Activated CD4-positive, alpha-beta T cell treated with anti-CD3 and anti-CD28 coated beads, Interleukin-2, amount 10 ng/mL, durations not matched to agents 24 days and 14 days (primary cell): ENCODE results near the gene NTM. TPM values are rescaled to one million over a fixed set of nuclear protein-coding genes. Genes with fewer than 3 reads are reported as not detected.
"Not testable (repeated sequence)": the region's sequence is repeated elsewhere in the genome, so short reads cannot be mapped to it uniquely, and the experiment has no call there.

ENCODE experiments used
- DNase-seq: peaks from one replicate; pipeline ENCODE4 v3.0.0; 2022
- H3K27ac Mint-ChIP-seq: one replicate; pipeline ENCODE4 v1.8.0; 2022; ENCODE audit warnings: mild to moderate bottlenecking, mixed read lengths
- H3K27me3 Mint-ChIP-seq: one replicate; pipeline ENCODE4 v1.8.0; 2022; ENCODE audit warnings: mixed read lengths
- H3K36me3 Mint-ChIP-seq: one replicate; pipeline ENCODE4 v1.8.0; 2022; ENCODE audit warnings: low read depth, mild to moderate bottlenecking, mixed read lengths
- H3K4me1 Mint-ChIP-seq: one replicate; pipeline ENCODE4 v1.8.0; 2021; ENCODE audit warnings: mixed read lengths
- H3K4me3 Mint-ChIP-seq: one replicate; pipeline ENCODE4 v1.8.0; 2022; ENCODE audit warnings: mild to moderate bottlenecking, moderate library complexity, mixed read lengths
- H3K9me3 Mint-ChIP-seq: one replicate; pipeline ENCODE4 v1.8.0; 2021; ENCODE audit warnings: mixed read lengths
- intact Hi-C: fragments of 100-400 bp; cut with micrococcal nuclease; formaldehyde crosslinking; loops from one replicate; pipeline ENCODE4 v1.15.1; 2023
- total RNA-seq: library from RNA; stranded (reverse); gene quantifications from 2 replicates; pipeline ENCODE4 v1.2.3, GENCODE V29; 2022

NTM gene
- total RNA-seq: not detected in 2 replicates

- Mint-ChIP-seq H3K4me1 (no peaks in the 10 kb centered on the region), H3K27ac (no peak within 1 kb of the TSS)
Observed at GRCh38 chr11:131370090-131370751, at the start of gene NTM. Gene NTM (plus strand): TSS chr11:131370615.

GRCh38 chr11:131324921-131325570, 45.4 kb upstream of the NTM start:
- no peak for DNase-seq
- Mint-ChIP-seq H3K4me3 (no peak overlapping the region), H3K27me3 (no peaks in the 10 kb centered on the region), H3K36me3 (no peaks in the 10 kb centered on the region), H3K4me1 (no peaks in the 10 kb centered on the region), H3K27ac (no peak overlapping the region), H3K9me3 (no peaks in the 10 kb centered on the region)
- intact Hi-C loops: no loop called here

More at GRCh38 chr11:131370090-131370751, at the start of gene NTM:
- no peaks in the 10 kb centered on the region for H3K9me3 Mint-ChIP-seq
- intact Hi-C loops: no loop called here
- no peak within 1 kb of the TSS for H3K4me3 Mint-ChIP-seq
- DNase-seq: no peak
- no peaks in the 10 kb centered on the region for H3K27me3 Mint-ChIP-seq
- H3K36me3 Mint-ChIP-seq: no peaks in the 10 kb centered on the region

- intact Hi-C loops: no loop called here
- Mint-ChIP-seq H3K4me1 (no peaks in the 10 kb centered on the region), H3K36me3 (no peaks in the 10 kb centered on the region), H3K9me3 (no peaks in the 10 kb centered on the region), H3K27me3 (no peaks in the 10 kb centered on the region), H3K27ac (no peak overlapping the region), H3K4me3 (no peak overlapping the region)
- no peak for DNase-seq
Observed at GRCh38 chr11:131326829-131327228, 43.6 kb upstream of the NTM start.

GRCh38 chr11:131327421-131327820, 43.0 kb upstream of the NTM start:
- no peak overlapping the region for H3K27ac Mint-ChIP-seq
- H3K36me3 Mint-ChIP-seq: no peaks in the 10 kb centered on the region
- H3K9me3 Mint-ChIP-seq: no peaks in the 10 kb centered on the region
- no peak overlapping the region for H3K4me3 Mint-ChIP-seq
- H3K4me1 Mint-ChIP-seq: no peaks in the 10 kb centered on the region
- no peaks in the 10 kb centered on the region for H3K27me3 Mint-ChIP-seq
- intact Hi-C loops: no loop called here
- DNase-seq: no peak

- Mint-ChIP-seq H3K9me3 (no peaks in the 10 kb centered on the region), H3K4me3 (no peak overlapping the region), H3K4me1 (no peaks in the 10 kb centered on the region), H3K27ac (no peak overlapping the region), H3K36me3 (no peaks in the 10 kb centered on the region), H3K27me3 (no peaks in the 10 kb centered on the region)
- intact Hi-C loops: no loop called here
- DNase-seq: no peak
Observed at GRCh38 chr11:131328843-131329242, 41.6 kb upstream of the NTM start.

- H3K9me3 Mint-ChIP-seq: no peaks in the 10 kb centered on the region
- H3K27ac Mint-ChIP-seq: no peak overlapping the region
- intact Hi-C loops: no loop called here
- no peaks in the 10 kb centered on the region for H3K27me3 Mint-ChIP-seq
- H3K4me3 Mint-ChIP-seq: no peak overlapping the region
- no peak for DNase-seq
- no peaks in the 10 kb centered on the region for H3K36me3 Mint-ChIP-seq
- H3K4me1 Mint-ChIP-seq: no peaks in the 10 kb centered on the region
Observed at GRCh38 chr11:131331010-131331409, 39.4 kb upstream of the NTM start.

- Mint-ChIP-seq H3K36me3 (no peaks in the 10 kb centered on the region), H3K4me3 (no peak overlapping the region), H3K27ac (no peak overlapping the region), H3K4me1 (no peaks in the 10 kb centered on the region), H3K27me3 (no peaks in the 10 kb centered on the region), H3K9me3 (no peaks in the 10 kb centered on the region)
- intact Hi-C loops: no loop called here
- DNase-seq: no peak
Observed at GRCh38 chr11:131331546-131331945, 38.9 kb upstream of the NTM start.

GRCh38 chr11:131334601-131335000, 35.8 kb upstream of the NTM start:
- Mint-ChIP-seq H3K27me3 (no peaks in the 10 kb centered on the region), H3K4me1 (no peaks in the 10 kb centered on the region), H3K36me3 (no peaks in the 10 kb centered on the region), H3K4me3 (no peak overlapping the region), H3K27ac (no peak overlapping the region), H3K9me3 (no peaks in the 10 kb centered on the region)
- no peak for DNase-seq
- intact Hi-C loops: no loop called here

GRCh38 chr11:131341900-131342299, 28.5 kb upstream of the NTM start:
- H3K4me1 Mint-ChIP-seq, H3K27me3 Mint-ChIP-seq, H3K9me3 Mint-ChIP-seq, H3K27ac Mint-ChIP-seq, H3K36me3 Mint-ChIP-seq, H3K4me3 Mint-ChIP-seq, DNase-seq, intact Hi-C loops: not testable (repeated sequence)

- intact Hi-C loops, H3K4me3 Mint-ChIP-seq, DNase-seq, H3K27ac Mint-ChIP-seq, H3K4me1 Mint-ChIP-seq, H3K36me3 Mint-ChIP-seq, H3K27me3 Mint-ChIP-seq, H3K9me3 Mint-ChIP-seq: not testable (repeated sequence)
Observed at GRCh38 chr11:131342442-131342841, 28.0 kb upstream of the NTM start.

- no peak for DNase-seq
- Mint-ChIP-seq H3K27me3 (no peaks in the 10 kb centered on the region), H3K4me1 (no peaks in the 10 kb centered on the region), H3K36me3 (no peaks in the 10 kb centered on the region), H3K4me3 (no peak overlapping the region), H3K27ac (no peak overlapping the region), H3K9me3 (no peaks in the 10 kb centered on the region)
- intact Hi-C loops: no loop called here
Observed at GRCh38 chr11:131345406-131345805, 25.0 kb upstream of the NTM start.

- no peaks in the 10 kb centered on the region for H3K36me3 Mint-ChIP-seq
- H3K4me1 Mint-ChIP-seq: no peaks in the 10 kb centered on the region
- H3K4me3 Mint-ChIP-seq: no peak overlapping the region
- H3K9me3 Mint-ChIP-seq: no peaks in the 10 kb centered on the region
- intact Hi-C loops: no loop called here
- no peaks in the 10 kb centered on the region for H3K27me3 Mint-ChIP-seq
- no peak overlapping the region for H3K27ac Mint-ChIP-seq
- DNase-seq: no peak
Observed at GRCh38 chr11:131349368-131350086, 20.9 kb upstream of the NTM start.

GRCh38 chr11:131350872-131351271, 19.5 kb upstream of the NTM start:
- Mint-ChIP-seq H3K9me3 (no peaks in the 10 kb centered on the region), H3K4me3 (no peak overlapping the region), H3K27ac (no peak overlapping the region), H3K36me3 (no peaks in the 10 kb centered on the region), H3K27me3 (no peaks in the 10 kb centered on the region), H3K4me1 (no peaks in the 10 kb centered on the region)
- DNase-seq: no peak
- intact Hi-C loops: no loop called here

GRCh38 chr11:131351848-131352247, 18.6 kb upstream of the NTM start:
- H3K9me3 Mint-ChIP-seq: no peaks in the 10 kb centered on the region
- H3K4me1 Mint-ChIP-seq: no peaks in the 10 kb centered on the region
- intact Hi-C loops: no loop called here
- no peaks in the 10 kb centered on the region for H3K27me3 Mint-ChIP-seq
- H3K27ac Mint-ChIP-seq: no peak overlapping the region
- no peaks in the 10 kb centered on the region for H3K36me3 Mint-ChIP-seq
- no peak for DNase-seq
- no peak overlapping the region for H3K4me3 Mint-ChIP-seq
